ENCODE data around the gene GPR3. TPM values are rescaled to one million over a fixed set of nuclear protein-coding genes. Genes with fewer than 3 reads are reported as not detected.

GPR3 gene
- total RNA-seq, 1 donor from 2014 or later = 0.74 TPM

DNA sequence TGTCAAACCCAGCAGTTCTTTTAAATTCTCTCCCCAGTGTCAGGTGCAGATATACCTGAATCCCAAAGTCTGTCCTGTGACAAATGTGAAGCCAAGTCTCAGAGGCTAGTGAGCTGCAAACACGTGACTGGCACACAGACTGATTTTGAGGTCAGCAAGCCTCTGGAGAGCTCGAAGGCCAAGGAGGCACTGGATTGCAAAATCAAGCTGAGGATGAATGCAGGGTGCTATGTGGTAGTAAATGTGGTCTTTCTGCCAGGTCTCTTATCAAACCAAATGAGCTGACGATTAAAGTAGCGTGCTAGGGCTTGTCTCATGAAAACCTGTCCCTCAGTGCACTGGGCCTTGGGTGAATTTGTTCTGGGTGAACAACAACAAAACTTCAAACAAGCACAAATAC lies 20.6 kb downstream of the GPR3 start:
- no peak for TF ChIP-seq POLR2A (IDR thresholded peaks at IDR 0.05)
- TF ChIP-seq POLR2AphosphoS5 (IDR thresholded peaks at IDR 0.05; ENCODE audit: insufficient read depth in 1 of 2, low read depth in 1 of 2) = no peak
- TF ChIP-seq, protein P1, sequence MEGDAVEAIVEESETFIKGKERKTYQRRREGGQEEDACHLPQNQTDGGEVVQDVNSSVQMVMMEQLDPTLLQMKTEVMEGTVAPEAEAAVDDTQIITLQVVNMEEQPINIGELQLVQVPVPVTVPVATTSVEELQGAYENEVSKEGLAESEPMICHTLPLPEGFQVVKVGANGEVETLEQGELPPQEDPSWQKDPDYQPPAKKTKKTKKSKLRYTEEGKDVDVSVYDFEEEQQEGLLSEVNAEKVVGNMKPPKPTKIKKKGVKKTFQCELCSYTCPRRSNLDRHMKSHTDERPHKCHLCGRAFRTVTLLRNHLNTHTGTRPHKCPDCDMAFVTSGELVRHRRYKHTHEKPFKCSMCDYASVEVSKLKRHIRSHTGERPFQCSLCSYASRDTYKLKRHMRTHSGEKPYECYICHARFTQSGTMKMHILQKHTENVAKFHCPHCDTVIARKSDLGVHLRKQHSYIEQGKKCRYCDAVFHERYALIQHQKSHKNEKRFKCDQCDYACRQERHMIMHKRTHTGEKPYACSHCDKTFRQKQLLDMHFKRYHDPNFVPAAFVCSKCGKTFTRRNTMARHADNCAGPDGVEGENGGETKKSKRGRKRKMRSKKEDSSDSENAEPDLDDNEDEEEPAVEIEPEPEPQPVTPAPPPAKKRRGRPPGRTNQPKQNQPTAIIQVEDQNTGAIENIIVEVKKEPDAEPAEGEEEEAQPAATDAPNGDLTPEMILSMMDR (IDR thresholded peaks at IDR 0.05) = no peak
- Histone ChIP-seq H3K9me3 (no peaks in the 10 kb centered on the region), H3K27ac (no peak overlapping the region), H3K36me3 (peaks cover 0 to 97% of the 10 kb centered on the region in 2 donors), H3K4me3 (no peak overlapping the region), H3K27me3 (no peaks in the 10 kb centered on the region), H3K4me1 (peaks cover 18% of the 10 kb centered on the region)
- intact Hi-C loops (cut with DNase I) = no loop called here
- DNase-seq (ENCODE audit: extremely low spot score in 2 of 2) = no peak

DNA sequence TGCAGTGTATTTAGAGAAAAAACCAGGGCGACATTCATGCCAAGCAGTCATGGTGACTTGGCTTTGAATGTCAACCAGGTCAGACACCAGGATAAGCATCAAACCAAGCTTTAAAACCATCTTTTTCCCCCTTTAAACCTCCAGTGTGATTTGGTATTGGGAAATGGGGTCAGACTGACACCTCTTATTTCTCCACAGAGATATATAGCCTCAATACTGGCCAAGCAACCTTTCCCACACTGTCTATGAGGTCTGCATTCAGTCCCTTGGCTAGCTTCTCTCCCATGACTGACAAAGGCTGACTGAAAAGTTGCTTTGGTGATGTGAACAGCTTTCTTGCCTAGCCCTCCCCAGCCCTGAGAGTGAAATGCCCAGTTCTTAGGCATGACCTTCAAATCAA lies 21.7 kb downstream of the GPR3 start:
- DNase-seq (ENCODE audit: extremely low spot score in 2 of 2) = no peak
- Histone ChIP-seq H3K27me3 (no peaks in the 10 kb centered on the region), H3K27ac (no peak overlapping the region), H3K4me1 (peaks cover 29% of the 10 kb centered on the region), H3K36me3 (peaks cover 0 to 92% of the 10 kb centered on the region in 2 donors), H3K9me3 (no peaks in the 10 kb centered on the region), H3K4me3 (no peak overlapping the region)
- TF ChIP-seq, protein P1 (IDR thresholded peaks at IDR 0.05) = no peak
- TF ChIP-seq POLR2A (IDR thresholded peaks at IDR 0.05) (no peak), POLR2AphosphoS5 (IDR thresholded peaks at IDR 0.05; ENCODE audit: insufficient read depth in 1 of 2, low read depth in 1 of 2) (no peak)
- intact Hi-C loops (cut with DNase I) = no loop called here

DNA sequence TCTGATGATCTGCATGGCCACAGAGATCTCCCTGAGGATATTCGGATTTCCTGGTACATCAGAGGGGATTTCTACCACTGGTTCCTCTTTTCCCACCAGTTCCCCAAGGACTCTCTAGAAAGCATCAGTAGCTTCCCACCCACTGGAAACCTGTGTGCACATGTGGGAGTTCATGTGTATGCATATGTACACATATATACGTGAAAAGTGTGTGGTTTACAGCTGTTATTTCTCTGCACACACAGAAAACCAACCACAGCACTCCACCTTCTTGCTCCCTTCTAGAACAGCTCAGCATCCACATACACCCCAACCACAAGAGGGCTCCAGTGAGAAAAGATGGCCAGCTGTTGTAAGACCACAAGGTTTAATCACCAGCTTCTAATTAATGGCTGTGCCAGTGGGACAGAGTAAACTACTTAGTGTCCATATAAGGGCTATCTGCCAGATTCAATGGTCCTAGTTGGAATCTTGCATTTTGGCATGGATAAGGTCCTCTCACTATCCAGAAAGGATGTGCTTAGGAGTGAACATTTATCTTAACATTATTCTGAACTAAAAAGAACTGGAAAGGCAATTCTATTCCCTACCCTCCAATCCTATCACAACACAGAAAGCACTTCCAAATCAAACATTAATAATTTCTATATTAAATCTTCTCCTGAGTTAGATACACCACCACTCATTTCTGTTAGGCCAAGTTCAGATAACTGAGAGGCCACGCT lies 24.1 kb downstream of the GPR3 start:
- peaks cover 0 to 67% of the 10 kb centered on the region in 2 donors for H3K36me3 ChIP-seq
- intact Hi-C loops (cut with DNase I) = loop anchor here (5.0 kb wide), 1 partner anchor 186 kb away; the partner anchor contains the start of gene AHDC1
- no peaks in the 10 kb centered on the region for H3K27me3 ChIP-seq
- TF ChIP-seq, protein P1 (IDR thresholded peaks at IDR 0.05) = peak in 1 of 3 experiments; percentile 46
- no peak for TF ChIP-seq POLR2AphosphoS5 (IDR thresholded peaks at IDR 0.05; ENCODE audit: insufficient read depth in 1 of 2, low read depth in 1 of 2)
- no peak for DNase-seq (ENCODE audit: extremely low spot score in 2 of 2)
- H3K9me3 ChIP-seq = no peaks in the 10 kb centered on the region
- H3K4me3 ChIP-seq = no peak overlapping the region
- H3K4me1 ChIP-seq = peaks cover 44% of the 10 kb centered on the region
- peak overlapping the region; percentile 73 for H3K27ac ChIP-seq

DNA sequence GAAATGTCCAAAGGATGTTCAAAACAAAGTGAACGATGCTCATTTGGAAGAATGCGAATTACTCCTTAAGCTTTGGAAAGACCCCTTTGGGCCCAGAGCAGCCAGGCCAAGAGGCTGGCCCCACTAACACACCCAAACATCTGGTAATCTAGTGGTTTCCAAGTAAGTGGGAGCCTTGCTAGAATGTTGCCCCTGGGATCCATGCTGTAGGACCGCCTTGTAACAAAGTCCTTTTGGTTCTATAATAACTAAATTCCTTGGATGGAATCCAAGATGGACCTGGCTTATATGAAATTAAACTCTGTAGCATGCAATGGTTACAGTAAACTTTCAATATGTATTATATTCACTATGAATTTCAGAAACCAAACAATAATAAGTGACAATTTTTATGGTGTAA lies 25.3 kb downstream of the GPR3 start:
- H3K36me3 ChIP-seq = peaks cover 0 to 55% of the 10 kb centered on the region in 2 donors
- H3K27ac ChIP-seq = peak overlapping the region; percentile 73
- no peaks in the 10 kb centered on the region for H3K27me3 ChIP-seq
- TF ChIP-seq POLR2AphosphoS5 (IDR thresholded peaks at IDR 0.05; ENCODE audit: insufficient read depth in 1 of 2, low read depth in 1 of 2) = no peak
- TF ChIP-seq, protein P1 (IDR thresholded peaks at IDR 0.05) = no peak
- H3K4me1 ChIP-seq = peaks cover 56% of the 10 kb centered on the region
- DNase-seq (ENCODE audit: extremely low spot score in 2 of 2) = no peak
- H3K4me3 ChIP-seq = no peak overlapping the region
- intact Hi-C loops (cut with DNase I) = loop anchor here (5.0 kb wide), 1 partner anchor 185 kb away; the partner anchor contains the start of gene AHDC1
- no peaks in the 10 kb centered on the region for H3K9me3 ChIP-seq

Data from vagina (tissue), 2 donors.